ENCODE measurements around the gene TOM1L1. TPM values are rescaled to one million over a fixed set of nuclear protein-coding genes. Genes with fewer than 3 reads are reported as not detected.

Gene TOM1L1
- total RNA-seq, 1 experiment from 2014 or later, result 44.6 TPM

DNA sequence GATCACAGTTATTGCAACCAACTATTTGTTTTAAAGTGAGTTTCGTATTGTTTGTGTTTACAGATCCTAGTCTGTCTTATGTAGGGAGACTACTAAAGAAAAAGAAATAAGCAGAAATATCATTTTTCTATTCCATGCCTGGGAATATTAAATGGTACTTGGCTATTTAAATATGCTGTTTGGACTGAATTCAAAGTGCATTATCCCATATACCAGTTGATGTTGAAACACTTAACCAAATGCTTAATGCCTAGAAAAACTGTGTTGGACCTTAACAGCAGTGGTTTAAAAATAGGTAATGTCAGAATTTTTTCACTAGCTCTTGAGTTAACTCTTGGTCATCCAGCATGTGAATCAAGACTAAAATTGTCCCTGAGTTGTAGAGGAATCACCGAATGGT, 37.5 kb upstream of the TOM1L1 start:
- Histone ChIP-seq H3K23ac (ENCODE audit: insufficient read length, low read depth, low read length) (no peak overlapping the region), H2AFZ (ENCODE audit: low read length) (no peak overlapping the region), H4K20me1 (ENCODE audit: control insufficient read depth, insufficient read depth, insufficient read length) (no peaks in the 10 kb centered on the region), H3K79me1 (ENCODE audit: insufficient read depth, low read depth, low read length, poor library complexity, severe bottlenecking) (no peaks in the 10 kb centered on the region), H3K4ac (ENCODE audit: low read depth, low read length) (no peak overlapping the region), H2BK20ac (ENCODE audit: low read depth, low read length, poor library complexity, severe bottlenecking) (no peak overlapping the region), H2BK15ac (ENCODE audit: low read depth, low read length) (no peak overlapping the region), H3K79me2 (ENCODE audit: insufficient read depth, low read length) (no peaks in the 10 kb centered on the region), H4K5ac (ENCODE audit: insufficient read length, low read depth, low read length) (no peak overlapping the region), H2AK5ac (ENCODE audit: insufficient read length, low read length) (no peak overlapping the region), H3T11ph (ENCODE audit: low read length) (no peak overlapping the region), H3K27me3 (ENCODE audit: insufficient read depth, low read length) (no peaks in the 10 kb centered on the region), H2BK12ac (ENCODE audit: insufficient read length, low read depth, low read length) (no peak overlapping the region), H3K56ac (ENCODE audit: insufficient read length, low read depth, low read length) (no peak overlapping the region), H3K27ac (ENCODE audit: insufficient read length, low read depth, low read length) (no peak overlapping the region), H3K9ac (ENCODE audit: extremely low read depth, insufficient read length, low read length) (no peak overlapping the region), H3K4me2 (ENCODE audit: insufficient read depth, insufficient read length, low read length) (no peak overlapping the region), H3K18ac (ENCODE audit: insufficient read length, low read depth, low read length) (no peak overlapping the region), H4K8ac (replicated peaks; ENCODE audit: insufficient read length, low read depth, low read length) (no peak overlapping the region), H3K4me1 (ENCODE audit: insufficient read depth, low read length) (peaks cover 4% of the 10 kb centered on the region; the same call in 1 of the 2 replicates), H2BK5ac (ENCODE audit: insufficient read length, low read length) (no peak overlapping the region), H2BK120ac (ENCODE audit: low read depth, low read length, poor library complexity, severe bottlenecking) (no peak overlapping the region), H3K9me3 (ENCODE audit: control insufficient read depth, low read depth, low read length) (no peaks in the 10 kb centered on the region), H4K91ac (ENCODE audit: insufficient read length, low read depth, low read length) (no peak overlapping the region), H3K23me2 (ENCODE audit: insufficient read length, low read depth, low read length, poor library complexity, severe bottlenecking) (no peaks in the 10 kb centered on the region), H3K14ac (ENCODE audit: insufficient read depth, low read length) (no peak overlapping the region)
- Mint-ChIP-seq H3K27ac (no peak overlapping the region), H3K36me3 (ENCODE audit: insufficient read depth in 1 of 3, low read depth in 3 of 3) (no peaks in the 10 kb centered on the region), H3K27me3 (ENCODE audit: low read depth) (no peaks in the 10 kb centered on the region), H3K4me1 (peaks cover 7 to 13% of the 10 kb centered on the region in 2 experiments), H3K4me3 (no peak overlapping the region), H3K9me3 (no peaks in the 10 kb centered on the region)
- DNase-seq, result no peak
- WGBS (ENCODE audit: extremely low coverage, insufficient read length, low lambda C conversion rate), result no CpG with 5 or more reads among the region's 2 CpGs
- TF ChIP-seq, protein P1, sequence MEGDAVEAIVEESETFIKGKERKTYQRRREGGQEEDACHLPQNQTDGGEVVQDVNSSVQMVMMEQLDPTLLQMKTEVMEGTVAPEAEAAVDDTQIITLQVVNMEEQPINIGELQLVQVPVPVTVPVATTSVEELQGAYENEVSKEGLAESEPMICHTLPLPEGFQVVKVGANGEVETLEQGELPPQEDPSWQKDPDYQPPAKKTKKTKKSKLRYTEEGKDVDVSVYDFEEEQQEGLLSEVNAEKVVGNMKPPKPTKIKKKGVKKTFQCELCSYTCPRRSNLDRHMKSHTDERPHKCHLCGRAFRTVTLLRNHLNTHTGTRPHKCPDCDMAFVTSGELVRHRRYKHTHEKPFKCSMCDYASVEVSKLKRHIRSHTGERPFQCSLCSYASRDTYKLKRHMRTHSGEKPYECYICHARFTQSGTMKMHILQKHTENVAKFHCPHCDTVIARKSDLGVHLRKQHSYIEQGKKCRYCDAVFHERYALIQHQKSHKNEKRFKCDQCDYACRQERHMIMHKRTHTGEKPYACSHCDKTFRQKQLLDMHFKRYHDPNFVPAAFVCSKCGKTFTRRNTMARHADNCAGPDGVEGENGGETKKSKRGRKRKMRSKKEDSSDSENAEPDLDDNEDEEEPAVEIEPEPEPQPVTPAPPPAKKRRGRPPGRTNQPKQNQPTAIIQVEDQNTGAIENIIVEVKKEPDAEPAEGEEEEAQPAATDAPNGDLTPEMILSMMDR (conservative IDR thresholded peaks at IDR 0.05), result no peak
